HG02571 (cell line): ENCODE results near the gene CLEC12A.
"Not testable (repeated sequence)": the region's sequence is repeated elsewhere in the genome, so short reads cannot be mapped to it uniquely, and the experiment has no call there.

ENCODE experiments used
- ATAC-seq: cut with Tn5 transposase; IDR thresholded peaks from one replicate; pipeline ENCODE4 v1.9.1; 2021; ENCODE audit warnings: mild to moderate bottlenecking, moderate library complexity; ENCODE audit not compliant: unreplicated experiment

The CLEC12A gene

DNA sequence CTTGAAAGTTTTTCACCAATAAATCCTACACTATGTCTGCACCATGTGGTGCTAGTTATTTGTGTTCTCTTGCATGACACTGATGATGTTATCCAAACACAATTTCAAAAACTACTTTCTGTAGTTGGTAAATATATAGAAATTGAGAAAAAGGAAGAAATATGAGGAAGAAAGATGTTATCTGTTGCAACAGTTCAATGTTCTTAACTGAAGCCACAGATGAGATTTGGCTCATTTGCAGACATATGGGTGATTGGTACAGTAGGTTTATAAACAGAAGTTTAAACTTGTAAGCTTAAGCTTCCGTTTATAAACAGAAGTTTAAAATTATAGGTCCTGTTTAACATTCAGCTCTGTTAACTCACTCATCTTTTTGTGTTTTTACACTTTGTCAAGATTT is at the start of gene CLEC12A:
Gene CLEC12A (plus strand): TSS at position 229 of the 400 bp plus-strand sequence. CDS start 188 bp downstream, outside the sequence.
- ATAC-seq, result no peak

DNA sequence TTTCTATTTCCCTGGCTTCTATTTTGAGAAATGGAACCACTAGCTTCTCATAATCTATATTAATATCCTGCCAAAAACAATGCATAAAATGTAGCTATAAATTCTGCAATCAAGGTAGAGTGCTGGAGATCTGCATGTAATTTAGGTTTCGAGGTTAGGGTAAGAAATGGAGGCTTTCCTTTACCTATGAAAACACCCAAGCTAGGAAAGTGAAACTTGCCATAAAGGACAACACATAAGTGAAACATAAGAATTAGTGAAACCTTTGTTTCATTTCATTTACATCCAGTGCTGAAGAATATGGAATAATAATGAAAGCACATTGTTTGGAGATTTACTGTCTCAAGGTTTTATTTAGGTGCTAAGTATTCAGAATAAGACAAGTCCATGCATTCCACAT is 48.8 kb upstream of the CLEC12A start:
- no peak for ATAC-seq

DNA sequence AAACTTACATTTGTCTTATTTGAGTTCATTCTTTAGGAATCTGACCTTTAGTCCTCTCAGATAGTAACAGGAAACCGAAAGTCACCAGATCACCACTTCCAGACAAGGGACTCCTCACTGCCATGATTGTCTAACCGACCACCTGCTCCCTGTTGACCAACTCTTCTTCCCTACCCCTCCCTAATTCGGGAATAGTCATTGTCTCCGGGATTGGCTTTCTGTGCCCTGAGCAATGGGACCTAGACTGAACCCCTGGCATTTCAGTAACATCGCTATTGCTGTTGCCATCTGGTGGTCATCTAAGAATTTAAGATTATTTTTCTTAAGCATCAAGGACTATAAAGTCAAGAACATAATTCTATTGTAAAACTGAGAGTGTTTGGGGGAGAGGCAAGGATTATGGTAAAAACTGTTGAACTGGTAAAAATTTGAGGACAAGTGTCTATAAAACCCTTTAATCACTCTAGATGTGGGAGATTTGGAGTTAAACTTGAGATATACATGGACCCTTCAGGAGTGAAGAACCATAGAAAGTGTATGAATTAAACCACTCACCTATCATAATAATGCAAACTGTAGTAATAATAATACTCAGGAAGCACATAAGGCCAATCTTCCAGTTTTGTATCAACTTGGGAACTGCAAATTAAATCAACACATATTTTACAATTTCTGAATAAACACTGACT is 45.4 kb upstream of the CLEC12A start:
- ATAC-seq, result no peak

DNA sequence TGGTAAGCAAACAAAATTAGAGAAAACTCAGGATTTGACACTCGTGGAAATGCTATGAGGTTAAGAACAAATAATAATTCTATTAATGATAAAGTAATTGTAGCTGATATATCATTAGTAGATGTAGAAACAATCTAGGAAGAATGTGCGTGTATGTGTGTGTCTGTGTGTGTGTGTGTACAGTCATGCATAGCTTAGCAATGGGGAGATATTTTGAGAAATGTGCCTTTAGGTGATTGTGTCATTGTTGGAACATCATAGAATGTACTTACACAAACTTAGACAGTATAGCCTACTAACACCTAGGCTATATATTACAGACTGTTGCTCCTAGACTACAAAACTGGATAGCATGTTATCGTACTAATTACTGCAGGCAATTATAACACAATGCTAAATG is 44.3 kb upstream of the CLEC12A start:
- no peak for ATAC-seq

DNA sequence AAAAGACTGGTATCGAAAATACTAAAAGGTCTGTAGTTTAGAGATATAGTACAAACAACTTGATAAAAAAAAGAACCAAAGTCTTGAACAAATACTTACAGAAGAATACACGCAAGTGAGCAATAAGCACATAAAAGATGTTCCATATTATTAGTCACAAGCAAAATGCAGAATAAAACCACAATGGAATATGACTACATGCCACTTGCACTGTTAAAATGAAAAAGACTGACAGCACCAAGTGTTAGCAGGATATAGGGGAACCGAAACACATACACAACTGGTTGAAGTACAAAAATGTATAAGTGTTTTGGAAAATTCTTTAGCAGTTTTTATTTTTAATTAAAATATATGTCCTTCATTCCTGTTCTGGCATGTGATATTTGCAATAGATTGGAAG is 42.6 kb upstream of the CLEC12A start:
- no peak for ATAC-seq

DNA sequence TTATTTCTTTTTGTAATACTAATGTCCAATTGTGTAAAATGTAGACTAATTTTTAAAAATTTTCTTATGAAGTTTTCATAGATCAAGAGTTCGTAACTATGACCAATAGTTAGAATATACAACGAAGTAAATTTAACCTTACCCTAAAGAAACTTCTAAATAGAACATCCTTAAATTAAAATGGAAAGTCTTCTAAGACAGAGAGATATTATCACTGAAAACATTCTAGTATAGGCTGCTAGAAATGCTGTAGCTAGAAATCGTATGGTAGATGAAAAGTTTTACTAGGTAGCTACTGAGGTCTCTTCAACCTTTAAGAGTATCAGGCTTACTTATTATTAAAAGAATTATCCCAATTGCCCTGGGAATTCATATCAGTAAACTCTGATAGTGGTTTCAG is 40.0 kb upstream of the CLEC12A start:
- no peak for ATAC-seq

DNA sequence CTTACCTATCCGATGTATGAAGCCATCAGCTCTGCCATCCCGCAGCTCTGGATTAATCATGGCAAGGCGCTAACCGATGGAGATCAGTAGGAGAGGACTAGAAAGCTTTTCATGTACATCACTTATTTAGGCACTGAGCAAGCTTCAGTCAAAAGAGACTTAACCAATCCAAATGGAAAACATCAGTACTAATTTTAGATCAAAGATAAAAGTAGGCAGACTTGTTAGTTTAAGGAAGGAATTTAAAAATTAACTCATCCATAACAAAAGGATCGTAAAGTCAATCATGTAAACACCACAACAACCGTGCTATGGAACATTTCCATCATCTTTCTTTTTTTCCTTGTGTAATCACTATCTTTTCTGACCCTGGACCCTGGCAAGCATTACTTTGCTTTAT is 38.9 kb upstream of the CLEC12A start, which contains the start of gene CLEC2A:
Gene CLEC2A (minus strand): TSS at position 101 of the 400 bp plus-strand sequence. CDS start 41 bp downstream, at position 60.
- ATAC-seq, result no peak

DNA sequence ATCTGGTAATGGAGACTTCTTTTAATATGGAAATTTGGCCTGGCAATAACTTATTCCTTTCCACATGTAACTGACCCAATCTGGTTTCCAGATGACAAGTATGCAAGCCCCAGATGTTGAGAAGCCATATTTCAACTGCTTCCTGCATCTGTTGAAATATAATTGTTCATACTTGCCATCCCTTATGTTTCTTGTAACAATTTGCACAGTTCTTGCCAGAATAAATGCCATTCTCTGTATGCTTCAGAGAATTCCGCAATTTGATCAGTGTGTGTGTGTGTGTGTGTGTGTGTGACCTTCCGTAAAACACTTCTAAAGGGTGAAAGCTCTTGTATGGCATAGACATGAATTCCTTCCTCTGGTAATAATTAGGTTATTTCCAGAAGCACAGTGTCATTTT is 37.3 kb upstream of the CLEC12A start:
- no peak for ATAC-seq

DNA sequence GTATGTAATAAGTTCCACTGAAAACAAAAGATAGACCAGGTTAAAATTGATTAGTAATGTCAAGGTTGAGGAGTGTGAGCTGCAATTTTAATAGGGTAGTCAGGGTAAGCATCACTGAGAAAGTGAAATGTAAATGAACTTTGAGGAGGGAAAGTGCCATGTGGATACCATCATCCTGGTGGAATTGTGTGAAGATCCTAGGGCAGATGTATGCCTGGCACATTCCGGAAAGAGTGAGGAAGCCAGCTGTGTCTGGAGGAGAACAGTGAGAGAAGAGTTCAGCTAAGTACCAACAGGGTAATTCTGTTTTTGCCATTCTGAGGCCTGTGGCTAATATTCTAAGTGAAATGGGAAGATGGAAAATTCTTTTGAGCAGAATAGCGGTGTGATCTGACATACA is 36.2 kb upstream of the CLEC12A start:
- ATAC-seq, result no peak

DNA sequence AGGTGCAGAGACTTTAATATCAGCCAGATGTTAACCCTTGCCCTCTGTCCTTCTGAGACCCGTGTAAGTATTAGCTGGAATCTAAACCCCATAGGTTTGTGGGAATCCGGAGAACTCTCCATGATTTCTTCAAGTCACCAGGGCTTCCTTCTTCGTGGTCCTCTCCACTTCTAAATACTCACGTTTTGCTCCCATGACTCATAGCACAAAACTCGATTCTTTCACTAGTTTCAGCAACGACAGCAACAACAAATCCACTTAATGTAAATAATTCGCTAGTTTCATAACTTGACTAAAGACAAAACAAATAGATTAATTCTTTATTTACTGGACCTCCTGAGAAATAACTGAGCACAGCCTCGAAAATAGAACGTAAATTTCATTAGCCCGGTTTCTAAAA is 34.6 kb upstream of the CLEC12A start:
- ATAC-seq, result no peak

DNA sequence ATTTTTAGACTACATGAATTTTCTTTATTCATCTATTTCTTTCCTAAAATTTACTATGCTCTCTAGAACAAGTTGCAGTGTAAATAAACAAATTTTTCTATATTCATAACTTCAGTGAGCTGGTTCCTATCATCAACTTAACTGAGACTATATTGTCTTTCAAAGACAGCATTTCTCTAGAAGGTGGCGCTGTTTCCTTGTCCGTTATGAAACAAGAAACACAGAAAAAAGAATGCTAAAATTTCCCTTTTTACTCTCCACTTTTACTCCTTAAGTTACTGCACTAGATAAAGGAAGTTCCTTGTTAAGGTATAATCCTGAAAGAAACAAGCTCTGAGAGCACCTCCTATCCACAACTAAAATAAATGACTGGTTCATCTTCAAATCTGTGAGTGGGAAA is 30.8 kb upstream of the CLEC12A start:
- no peak for ATAC-seq

DNA sequence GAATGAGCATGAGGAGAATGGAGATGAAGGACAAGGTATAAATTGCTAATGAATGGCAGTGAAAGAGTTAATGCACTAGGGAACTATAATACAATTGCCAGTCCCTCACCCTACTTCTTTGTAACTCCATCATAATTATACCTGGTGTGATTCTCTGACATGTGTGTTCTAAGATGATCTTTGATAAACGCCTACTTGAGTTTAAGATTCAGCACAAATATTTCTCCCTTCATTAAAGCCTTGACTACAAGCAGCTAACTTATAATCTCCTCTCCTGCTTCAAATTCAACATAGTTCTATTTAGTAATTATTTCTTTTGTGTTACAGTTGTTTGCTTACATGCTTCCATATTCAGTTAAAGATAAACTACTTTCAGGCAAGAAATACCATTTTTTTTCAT is 29.4 kb upstream of the CLEC12A start:
- ATAC-seq, result no peak

DNA sequence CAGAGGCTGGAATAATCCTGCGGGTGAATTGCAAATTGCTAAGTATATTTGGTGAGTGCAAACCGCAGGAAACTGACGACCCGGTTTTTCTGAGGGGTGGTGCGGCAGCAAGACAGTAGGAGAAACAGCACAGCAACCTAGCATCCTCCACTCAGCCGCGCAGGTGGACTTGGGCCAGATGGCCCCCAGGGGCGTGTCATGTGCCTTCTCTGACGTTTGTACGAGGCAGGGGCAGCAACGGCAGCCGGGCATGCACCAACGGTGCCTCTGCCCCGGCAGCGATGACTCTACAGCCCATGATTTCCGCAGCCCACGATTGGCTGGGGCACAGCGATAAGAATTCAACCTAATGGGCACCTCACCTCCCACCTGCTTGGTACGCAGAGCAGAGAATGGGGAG is 28.0 kb upstream of the CLEC12A start:
- ATAC-seq, result no peak

DNA sequence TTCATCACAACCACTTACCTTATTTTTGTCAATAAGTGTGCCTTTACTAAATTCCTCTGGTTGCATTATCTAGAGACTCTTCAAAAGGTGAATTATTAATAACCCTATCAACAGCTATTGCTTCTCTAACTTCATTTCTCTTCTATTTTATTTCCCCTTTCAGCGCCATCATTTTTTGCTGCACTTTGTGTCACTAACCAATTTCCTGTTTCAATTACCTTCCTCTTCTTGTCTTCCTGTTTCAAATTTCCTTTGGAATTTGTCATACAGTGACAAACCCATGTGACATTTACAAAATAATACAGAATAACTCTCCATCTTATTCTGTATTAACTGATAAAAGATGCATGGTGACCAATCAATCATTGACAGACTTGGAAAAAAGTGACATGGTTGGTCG is 26.8 kb upstream of the CLEC12A start:
- ATAC-seq, result no peak

DNA sequence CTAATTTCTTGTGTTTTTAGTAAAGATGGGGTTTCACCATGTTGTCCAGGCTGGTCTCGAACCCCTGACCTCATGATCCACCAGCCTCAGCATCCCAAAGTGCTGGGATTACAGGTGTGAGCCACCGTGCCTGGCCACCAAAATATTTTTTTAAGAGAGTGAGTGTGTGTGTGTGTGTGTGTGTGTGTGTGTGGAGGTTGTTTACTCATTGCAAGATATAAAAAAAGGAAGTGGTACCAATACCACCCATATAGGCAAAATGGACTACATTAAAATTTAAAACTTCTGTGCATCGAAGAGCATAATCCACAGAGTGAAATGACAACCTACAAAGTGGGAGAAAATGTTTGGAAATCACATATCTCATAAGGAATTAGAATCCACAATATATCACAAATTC is 23.5 kb upstream of the CLEC12A start:
- no peak for ATAC-seq

DNA sequence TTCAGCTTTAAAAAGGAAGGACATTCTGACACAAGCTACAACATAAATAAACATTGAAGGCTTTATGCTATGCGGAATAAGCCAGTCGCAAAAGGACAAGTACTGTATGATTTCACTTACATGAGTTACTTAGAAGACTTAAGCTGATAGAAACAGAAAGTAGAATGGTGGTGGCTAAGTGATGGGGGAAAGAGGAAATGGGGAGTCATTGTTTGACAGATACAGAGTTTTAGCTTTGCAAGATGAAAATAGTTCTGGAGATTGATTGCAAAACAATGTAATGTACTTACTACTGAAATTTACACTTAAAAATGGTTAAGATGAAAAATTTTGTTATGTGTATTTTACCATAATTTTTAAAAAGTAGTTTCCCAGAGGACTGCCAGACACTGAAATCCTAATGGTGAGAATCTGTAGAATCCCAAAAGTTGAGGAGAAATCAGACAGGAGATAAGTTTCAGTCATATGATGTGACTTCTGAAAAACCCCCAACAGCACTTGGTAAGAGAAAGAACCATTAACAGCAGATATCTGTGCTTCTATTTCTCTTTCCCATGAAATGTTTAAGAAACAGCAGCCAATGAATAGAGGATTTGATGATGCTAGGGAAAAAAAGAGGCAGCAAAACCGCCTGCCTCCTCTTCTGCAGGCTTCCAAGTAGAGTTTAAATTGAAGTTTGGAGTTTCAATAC is 22.5 kb upstream of the CLEC12A start:
- peak; percentile 98 for ATAC-seq

DNA sequence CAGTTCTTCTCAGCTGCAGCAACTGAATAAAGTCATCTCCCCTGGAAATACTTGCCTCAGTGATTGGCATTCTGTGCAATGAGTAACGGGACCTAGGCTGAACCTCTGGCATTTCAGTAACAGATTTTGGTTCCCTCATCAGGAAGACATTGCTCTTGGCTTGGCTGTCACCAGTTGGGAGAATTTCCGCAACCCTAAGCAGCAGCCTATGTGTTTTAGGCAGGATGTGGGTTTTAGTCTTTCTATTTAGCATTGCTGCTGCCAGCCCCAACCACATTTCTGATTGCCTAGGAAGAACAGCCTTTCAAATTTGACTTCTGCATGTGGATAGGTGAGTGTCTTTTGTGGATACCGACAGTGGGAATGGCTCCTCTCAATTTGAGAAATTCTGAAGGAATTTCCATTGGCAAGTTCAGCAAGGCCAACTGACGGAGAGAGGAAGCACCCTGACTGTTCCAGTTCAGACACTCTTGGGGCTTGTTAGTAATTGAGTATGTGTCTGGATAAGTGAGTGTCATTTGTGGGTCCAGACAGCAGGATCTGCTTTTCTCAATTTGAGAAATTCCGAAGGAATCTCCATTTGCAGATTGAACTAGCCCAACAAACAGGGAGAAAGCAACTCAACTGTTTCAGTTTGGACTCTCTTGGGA is 20.1 kb upstream of the CLEC12A start:
- no peak for ATAC-seq

DNA sequence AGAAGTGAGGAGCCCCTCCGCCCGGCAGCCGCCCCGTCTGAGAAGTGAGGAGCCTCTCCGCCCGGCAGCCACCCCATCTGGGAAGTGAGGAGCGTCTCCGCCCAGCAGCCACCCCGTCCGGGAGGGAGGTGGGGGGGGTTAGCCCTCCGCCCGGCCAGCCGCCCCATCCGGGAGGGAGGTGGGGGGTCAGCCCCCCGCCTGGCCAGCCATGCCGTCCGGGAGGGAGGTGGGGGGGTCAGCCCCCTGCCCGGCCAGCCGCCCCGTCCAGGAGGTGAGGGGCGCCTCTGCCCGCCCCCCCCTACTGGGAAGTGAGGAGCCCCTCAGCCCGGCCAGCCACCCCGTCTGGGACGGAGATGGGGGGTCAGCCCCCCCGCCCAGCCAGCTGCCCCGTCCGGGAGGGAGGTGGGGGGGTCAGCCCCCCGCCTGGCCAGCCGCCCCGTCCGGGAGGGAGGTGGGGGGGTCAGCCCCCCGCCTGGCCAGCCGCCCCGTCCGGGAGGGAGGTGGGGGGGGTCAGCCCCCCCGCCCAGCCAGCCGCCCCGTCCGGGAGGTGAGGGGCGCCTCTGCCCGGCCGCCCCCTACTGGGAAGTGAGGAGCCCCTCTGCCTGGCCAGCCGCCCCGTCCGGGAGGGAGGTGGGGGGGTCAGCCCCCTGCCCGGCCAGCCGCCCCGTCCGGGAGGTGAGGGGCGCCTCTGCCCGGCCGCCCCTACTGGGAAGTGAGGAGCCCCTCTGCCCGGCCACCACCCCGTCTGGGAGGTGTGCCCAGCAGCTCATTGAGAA is 18.1 kb upstream of the CLEC12A start:
- not testable (repeated sequence) for ATAC-seq

DNA sequence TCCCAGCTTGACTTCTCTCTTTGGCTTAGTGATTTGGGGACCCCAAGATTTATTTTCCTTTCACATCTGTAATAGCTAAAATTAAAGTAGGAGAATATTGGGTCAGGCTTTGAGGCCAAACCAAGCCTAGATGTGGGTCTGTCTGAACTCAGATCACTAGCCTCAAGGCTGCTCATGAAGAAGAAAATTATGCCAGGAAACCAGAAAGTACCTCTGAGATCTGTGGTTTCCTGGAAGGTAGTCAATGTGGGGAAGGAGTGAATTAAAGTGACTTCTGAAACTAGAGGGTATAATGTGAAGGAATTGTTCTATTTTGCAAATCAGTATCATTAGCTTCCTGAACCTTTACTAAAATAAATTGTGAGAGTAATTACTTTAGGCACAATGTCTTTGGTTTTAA is 13.4 kb upstream of the CLEC12A start:
- no peak for ATAC-seq

DNA sequence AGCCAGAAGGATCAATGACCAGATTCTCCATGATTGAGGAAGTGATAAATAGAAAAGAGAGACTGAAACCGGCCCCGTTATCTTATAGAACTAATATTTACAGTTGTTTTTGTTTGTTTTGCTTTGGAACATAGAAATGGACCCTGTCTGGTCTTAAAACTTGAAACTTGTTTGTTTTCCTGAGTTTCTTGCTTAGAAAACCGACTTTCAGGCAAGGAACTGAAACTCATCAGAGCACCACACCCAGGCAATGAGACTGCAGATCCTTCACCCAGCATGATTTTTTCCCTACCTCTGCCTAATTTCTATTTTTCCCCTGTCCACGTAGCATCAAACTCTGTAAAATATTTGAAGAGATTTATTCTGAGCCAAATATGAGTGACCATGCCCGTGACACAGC is 10.6 kb upstream of the CLEC12A start:
- ATAC-seq, result no peak

DNA sequence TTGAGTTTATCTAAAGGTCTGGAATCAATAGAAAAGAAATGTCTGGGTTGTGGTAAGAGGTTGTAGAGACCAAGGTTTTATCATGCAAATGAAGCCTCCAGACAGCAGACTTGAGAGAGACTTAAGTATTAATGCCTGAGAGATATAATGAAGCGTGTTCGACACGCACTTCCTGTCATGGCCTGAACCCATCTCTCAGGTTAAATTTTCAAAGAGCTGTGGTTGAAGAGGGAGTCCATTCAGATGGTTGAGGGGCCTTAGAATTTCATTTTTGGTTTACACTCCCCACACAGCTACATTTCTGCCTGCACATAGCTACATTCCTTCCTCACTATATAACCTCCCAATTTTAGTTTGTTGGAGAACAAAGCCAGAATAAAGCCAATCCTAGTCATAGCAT is 10.1 kb upstream of the CLEC12A start:
- ATAC-seq, result no peak
